Duodenal mucosa (tissue), 2 donors: ENCODE data around the gene ANKS1B.

Source experiments
- H3K27ac ChIP-seq: one replicate; pipeline ENCODE4 v1.7.0; 2013; ENCODE audit warnings: low read depth, low read length
- H3K27me3 ChIP-seq, 2 donors: one replicate each; pipeline ENCODE4 v1.7.0; 2013; ENCODE audit warnings: low read length in 2 of 2, control low read depth in 1 of 2; ENCODE audit not compliant: insufficient read depth in 2 of 2, control insufficient read depth in 1 of 2
- H3K36me3 ChIP-seq, 2 donors: one replicate each; pipeline ENCODE4 v1.7.0; 2013; ENCODE audit warnings: low read length in 2 of 2, control low read depth in 1 of 2; ENCODE audit not compliant: insufficient read depth in 2 of 2, control insufficient read depth in 1 of 2
- H3K4me1 ChIP-seq, 2 donors: one replicate each; pipeline ENCODE4 v1.7.0; 2013; ENCODE audit warnings: low read length in 2 of 2, control low read depth in 1 of 2; ENCODE audit not compliant: insufficient read depth in 2 of 2, control insufficient read depth in 1 of 2
- H3K4me3 ChIP-seq, 2 donors: one replicate each; pipeline ENCODE4 v1.7.0; 2013; ENCODE audit warnings: low read length in 2 of 2, low read depth in 1 of 2
- H3K9ac ChIP-seq, 2 donors: one replicate each; pipeline ENCODE4 v1.7.0; 2013; ENCODE audit warnings: low read length in 2 of 2, low read depth in 1 of 2
- H3K9me3 ChIP-seq, 2 donors: one replicate each; pipeline ENCODE4 v1.7.0; 2013; ENCODE audit warnings: low read length in 2 of 2, control low read depth in 1 of 2; ENCODE audit not compliant: control insufficient read depth in 1 of 2

ANKS1B gene

GRCh38 chr12:99282086-99282485, 702.6 kb downstream of the ANKS1B start:
- no peak overlapping the region for H3K27ac ChIP-seq
- no peak overlapping the region for H3K9ac ChIP-seq
- no peak overlapping the region for H3K4me3 ChIP-seq
- H3K36me3 ChIP-seq = no peaks in the 10 kb centered on the region
- peaks cover 3 to 4% of the 10 kb centered on the region in 2 donors for H3K9me3 ChIP-seq
- no peaks in the 10 kb centered on the region for H3K4me1 ChIP-seq
- no peaks in the 10 kb centered on the region for H3K27me3 ChIP-seq

DNA sequence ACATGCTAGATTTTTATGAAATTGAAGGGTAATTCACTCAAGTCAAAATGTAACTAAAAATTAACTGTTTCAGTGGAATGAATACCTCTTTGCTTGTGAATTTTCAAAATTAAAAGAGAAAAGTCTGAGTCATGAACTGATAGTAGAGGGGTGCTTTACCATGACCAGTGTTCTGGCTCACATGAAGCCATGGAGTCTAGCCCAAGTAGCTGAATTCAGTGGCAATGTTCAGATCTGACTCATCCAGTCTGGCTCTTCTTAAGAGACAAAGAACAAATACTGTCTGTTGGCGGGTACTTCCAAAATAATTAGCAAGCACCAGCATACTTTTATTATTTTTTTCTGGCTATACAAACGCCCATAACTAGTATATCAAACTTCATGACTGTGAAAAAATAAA, 703.5 kb downstream of the ANKS1B start:
- no peaks in the 10 kb centered on the region for H3K36me3 ChIP-seq
- H3K27me3 ChIP-seq = no peaks in the 10 kb centered on the region
- no peak overlapping the region for H3K4me3 ChIP-seq
- H3K9me3 ChIP-seq = peaks cover 2 to 6% of the 10 kb centered on the region in 2 donors
- no peaks in the 10 kb centered on the region for H3K4me1 ChIP-seq
- H3K9ac ChIP-seq = no peak overlapping the region
- H3K27ac ChIP-seq = no peak overlapping the region

- Histone ChIP-seq H3K4me1 (no peaks in the 10 kb centered on the region), H3K36me3 (no peaks in the 10 kb centered on the region), H3K9me3 (peaks cover 0 to 18% of the 10 kb centered on the region in 2 donors), H3K27ac (no peak overlapping the region), H3K27me3 (no peaks in the 10 kb centered on the region), H3K9ac (no peak overlapping the region), H3K4me3 (no peak overlapping the region)
These were observed 705.8 kb downstream of the ANKS1B start for GRCh38 chr12:99278899-99279298.

DNA sequence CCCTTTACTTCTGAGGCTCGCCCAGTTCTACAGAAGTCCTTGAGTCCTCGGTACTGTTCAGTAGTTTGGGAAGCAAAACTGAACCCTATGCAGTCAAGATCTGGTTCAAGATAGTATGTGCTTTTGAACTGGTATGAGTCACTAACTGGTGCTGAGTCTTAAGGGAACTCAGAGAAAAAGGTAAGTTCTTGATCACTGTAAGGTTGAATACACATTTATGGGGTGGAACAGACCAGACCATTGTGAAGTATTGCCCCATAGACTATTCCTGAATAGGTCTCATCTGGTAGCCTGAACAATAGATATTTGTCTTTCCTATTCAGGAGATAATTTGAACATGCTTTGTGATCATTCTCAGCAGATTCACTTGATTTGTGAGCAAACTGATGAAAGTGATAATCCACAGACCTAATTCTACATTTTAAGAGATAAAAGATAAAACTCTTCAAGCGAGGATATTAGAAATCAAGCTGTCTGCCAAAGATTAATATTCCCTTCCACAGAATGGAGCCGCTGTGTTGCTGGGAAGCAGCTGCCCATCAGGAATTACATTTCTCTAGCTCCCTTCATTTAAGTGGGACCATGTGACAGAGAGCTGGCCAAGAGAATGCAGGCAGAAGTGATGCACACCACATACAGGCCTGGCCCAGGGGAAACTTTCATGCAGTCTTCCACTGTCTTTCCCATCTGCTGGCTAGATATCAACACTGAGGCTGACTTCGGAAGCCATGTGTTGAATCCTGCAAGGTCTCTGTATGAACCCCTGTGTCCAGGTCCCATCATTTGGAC, 707.0 kb downstream of the ANKS1B start:
- Histone ChIP-seq H3K9me3 (peaks cover 0 to 18% of the 10 kb centered on the region in 2 donors), H3K27ac (no peak overlapping the region), H3K9ac (no peak overlapping the region), H3K27me3 (no peaks in the 10 kb centered on the region), H3K4me3 (no peak overlapping the region), H3K36me3 (no peaks in the 10 kb centered on the region), H3K4me1 (no peaks in the 10 kb centered on the region)

- Histone ChIP-seq H3K4me3 (no peak overlapping the region), H3K9me3 (peaks cover 0 to 10% of the 10 kb centered on the region in 2 donors), H3K36me3 (no peaks in the 10 kb centered on the region), H3K9ac (no peak overlapping the region), H3K27ac (no peak overlapping the region), H3K27me3 (no peaks in the 10 kb centered on the region), H3K4me1 (no peaks in the 10 kb centered on the region)
These were observed 713.7 kb downstream of the ANKS1B start for GRCh38 chr12:99271071-99271470.

- no peaks in the 10 kb centered on the region for H3K9me3 ChIP-seq
- no peaks in the 10 kb centered on the region for H3K4me1 ChIP-seq
- no peak overlapping the region for H3K4me3 ChIP-seq
- H3K9ac ChIP-seq = no peak overlapping the region
- H3K36me3 ChIP-seq = no peaks in the 10 kb centered on the region
- no peaks in the 10 kb centered on the region for H3K27me3 ChIP-seq
- no peak overlapping the region for H3K27ac ChIP-seq
These were observed 717.7 kb downstream of the ANKS1B start for GRCh38 chr12:99267038-99267437.

GRCh38 chr12:99265648-99266047, 719.1 kb downstream of the ANKS1B start:
- Histone ChIP-seq H3K4me3 (no peak overlapping the region), H3K36me3 (no peaks in the 10 kb centered on the region), H3K9me3 (no peaks in the 10 kb centered on the region), H3K4me1 (no peaks in the 10 kb centered on the region), H3K27ac (no peak overlapping the region), H3K27me3 (no peaks in the 10 kb centered on the region), H3K9ac (no peak overlapping the region)

DNA sequence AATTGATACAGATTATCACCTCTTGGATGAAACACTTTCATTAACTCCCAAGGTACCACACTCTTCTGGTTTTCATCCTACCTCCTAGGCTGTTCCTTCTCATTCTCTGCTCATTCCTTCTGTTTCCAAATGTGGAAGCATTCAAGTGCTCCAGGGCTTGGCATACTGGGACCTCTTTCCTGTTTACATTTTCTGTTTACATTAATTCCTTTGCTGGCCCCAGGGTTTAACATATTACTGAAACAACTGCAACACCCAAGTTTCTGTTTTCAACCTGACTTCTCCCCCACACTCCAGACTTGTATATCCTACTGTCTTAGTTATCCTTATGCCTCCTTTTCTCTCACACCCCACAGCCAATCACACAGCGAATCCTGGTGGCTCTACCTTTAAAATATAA, 723.5 kb downstream of the ANKS1B start:
- Histone ChIP-seq H3K4me1 (no peaks in the 10 kb centered on the region), H3K27me3 (no peaks in the 10 kb centered on the region), H3K4me3 (no peak overlapping the region), H3K9me3 (no peaks in the 10 kb centered on the region), H3K27ac (no peak overlapping the region), H3K9ac (no peak overlapping the region), H3K36me3 (no peaks in the 10 kb centered on the region)

- Histone ChIP-seq H3K36me3 (no peaks in the 10 kb centered on the region), H3K9ac (no peak overlapping the region), H3K27me3 (no peaks in the 10 kb centered on the region), H3K4me1 (no peaks in the 10 kb centered on the region), H3K9me3 (no peaks in the 10 kb centered on the region), H3K4me3 (no peak overlapping the region), H3K27ac (no peak overlapping the region)
These were observed 724.2 kb downstream of the ANKS1B start for GRCh38 chr12:99260456-99260996.

DNA sequence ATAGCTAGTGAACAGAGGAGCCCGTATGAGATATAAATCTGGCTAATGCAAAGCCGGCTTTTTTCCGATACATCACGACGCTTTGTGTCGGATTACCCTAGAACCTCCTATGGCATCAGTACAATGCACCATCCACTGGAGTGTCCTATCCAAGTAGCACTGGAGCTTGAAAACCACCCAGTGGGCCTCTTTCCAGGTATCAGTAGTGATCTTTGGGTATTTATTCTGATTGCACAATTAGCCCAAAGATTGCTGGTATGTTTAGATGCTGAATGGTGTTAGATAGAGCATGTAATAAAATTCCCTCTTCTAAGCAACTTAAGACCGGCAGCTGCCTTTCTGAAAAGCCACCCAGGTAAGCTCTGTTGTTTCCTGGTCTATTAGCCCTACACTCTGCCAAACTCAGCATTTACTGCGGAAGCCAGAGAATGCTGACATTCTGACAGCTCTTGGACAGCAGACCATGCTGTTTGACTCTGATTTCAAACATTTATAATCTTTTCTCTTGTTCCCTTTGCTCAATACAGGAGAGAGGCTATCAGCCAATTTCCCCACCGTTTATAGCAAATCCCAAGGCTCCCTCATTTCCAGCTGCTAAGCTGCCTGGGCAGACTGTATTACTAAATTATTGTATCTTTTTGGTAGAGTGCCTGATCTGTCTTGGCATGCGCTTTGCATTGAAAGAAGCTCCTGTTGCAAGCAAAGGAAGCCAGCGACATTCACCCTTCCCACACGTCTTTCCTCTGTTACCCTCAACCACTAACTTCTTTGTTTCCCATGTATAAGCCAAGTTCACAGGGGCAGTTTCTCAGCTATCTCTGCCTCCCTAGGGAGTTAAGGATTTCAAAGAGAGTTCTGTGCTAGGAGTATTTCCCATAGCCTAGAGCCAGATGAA, 725.4 kb downstream of the ANKS1B start:
- Histone ChIP-seq H3K4me3 (no peak overlapping the region), H3K27ac (no peak overlapping the region), H3K4me1 (no peaks in the 10 kb centered on the region), H3K9ac (no peak overlapping the region), H3K9me3 (no peaks in the 10 kb centered on the region), H3K36me3 (no peaks in the 10 kb centered on the region), H3K27me3 (no peaks in the 10 kb centered on the region)
